ENCODE data around the gene BANF2. TPM values are rescaled to one million over a fixed set of nuclear protein-coding genes. Genes with fewer than 3 reads are reported as not detected.

BANF2 gene
- total and polyA plus RNA-seq, 12 donors, result not detected

- Histone ChIP-seq H3K4me3 (no peak overlapping the region), H3K27ac (no peak overlapping the region), H3K27me3 (peaks cover 0 to 10% (median 0%) of the 10 kb centered on the region in 7 donors), H3K36me3 (no peaks in the 10 kb centered on the region), H3K9me3 (no peaks in the 10 kb centered on the region), H3K4me1 (no peaks in the 10 kb centered on the region)
- TF ChIP-seq, protein P1, sequence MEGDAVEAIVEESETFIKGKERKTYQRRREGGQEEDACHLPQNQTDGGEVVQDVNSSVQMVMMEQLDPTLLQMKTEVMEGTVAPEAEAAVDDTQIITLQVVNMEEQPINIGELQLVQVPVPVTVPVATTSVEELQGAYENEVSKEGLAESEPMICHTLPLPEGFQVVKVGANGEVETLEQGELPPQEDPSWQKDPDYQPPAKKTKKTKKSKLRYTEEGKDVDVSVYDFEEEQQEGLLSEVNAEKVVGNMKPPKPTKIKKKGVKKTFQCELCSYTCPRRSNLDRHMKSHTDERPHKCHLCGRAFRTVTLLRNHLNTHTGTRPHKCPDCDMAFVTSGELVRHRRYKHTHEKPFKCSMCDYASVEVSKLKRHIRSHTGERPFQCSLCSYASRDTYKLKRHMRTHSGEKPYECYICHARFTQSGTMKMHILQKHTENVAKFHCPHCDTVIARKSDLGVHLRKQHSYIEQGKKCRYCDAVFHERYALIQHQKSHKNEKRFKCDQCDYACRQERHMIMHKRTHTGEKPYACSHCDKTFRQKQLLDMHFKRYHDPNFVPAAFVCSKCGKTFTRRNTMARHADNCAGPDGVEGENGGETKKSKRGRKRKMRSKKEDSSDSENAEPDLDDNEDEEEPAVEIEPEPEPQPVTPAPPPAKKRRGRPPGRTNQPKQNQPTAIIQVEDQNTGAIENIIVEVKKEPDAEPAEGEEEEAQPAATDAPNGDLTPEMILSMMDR (IDR thresholded peaks at IDR 0.05), result no peak
- ATAC-seq (peak in 1 of 8 donors; percentile 33), DNase-seq (peak in 1 of 2 donors; percentile 34)
- WGBS, 2 donors, result 79 to 83% methylated on average over 13 of the region's 13 CpGs
- intact Hi-C loops (cut with DNase I), result no loop called here
Observed at GRCh38 chr20:17725094-17725835, 25.5 kb downstream of the BANF2 start.

- intact Hi-C loops (cut with DNase I), result no loop called here
- no peak overlapping the region for H3K4me3 ChIP-seq
- no peaks in the 10 kb centered on the region for H3K9me3 ChIP-seq
- H3K27ac ChIP-seq, result no peak overlapping the region
- no peaks in the 10 kb centered on the region for H3K36me3 ChIP-seq
- TF ChIP-seq, protein P1 (IDR thresholded peaks at IDR 0.05), result no peak
- no peaks in the 10 kb centered on the region for H3K4me1 ChIP-seq
- 49 to 60% methylated on average over 4 of the region's 4 CpGs for WGBS, 2 donors
- DNase-seq (no peak), ATAC-seq (no peak)
- peaks cover 0 to 14% (median 0%) of the 10 kb centered on the region in 7 donors for H3K27me3 ChIP-seq
Observed at GRCh38 chr20:17726902-17727301, 27.1 kb downstream of the BANF2 start.

DNA sequence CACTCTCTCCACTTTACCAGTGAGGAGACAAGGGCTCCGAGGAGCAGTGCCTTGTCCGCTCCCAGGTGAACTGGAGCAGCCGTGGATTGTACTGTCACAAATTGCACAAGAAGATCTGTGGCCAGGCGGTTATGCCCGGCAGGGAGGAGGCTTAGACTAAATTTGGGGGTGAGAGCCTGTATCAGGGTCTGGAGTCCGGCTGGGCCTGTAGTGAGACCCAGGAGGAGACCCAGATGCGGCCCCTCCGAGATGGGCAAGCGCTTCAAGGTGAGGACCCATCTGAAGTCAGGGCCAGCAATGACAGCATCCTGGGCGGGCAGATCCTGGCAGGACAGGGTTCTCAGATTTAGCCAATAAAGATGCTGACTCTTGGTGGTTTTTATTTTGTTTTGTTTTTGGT lies 27.6 kb downstream of the BANF2 start:
- 89 to 92% methylated on average over 10 of the region's 10 CpGs for WGBS, 2 donors
- Histone ChIP-seq H3K9me3 (no peaks in the 10 kb centered on the region), H3K27me3 (peaks cover 0 to 14% (median 0%) of the 10 kb centered on the region in 7 donors), H3K27ac (no peak overlapping the region), H3K4me1 (no peaks in the 10 kb centered on the region), H3K4me3 (no peak overlapping the region), H3K36me3 (no peaks in the 10 kb centered on the region)
- DNase-seq (no peak), ATAC-seq (no peak)
- intact Hi-C loops (cut with DNase I), result no loop called here
- TF ChIP-seq, protein P1 (IDR thresholded peaks at IDR 0.05), result no peak

DNA sequence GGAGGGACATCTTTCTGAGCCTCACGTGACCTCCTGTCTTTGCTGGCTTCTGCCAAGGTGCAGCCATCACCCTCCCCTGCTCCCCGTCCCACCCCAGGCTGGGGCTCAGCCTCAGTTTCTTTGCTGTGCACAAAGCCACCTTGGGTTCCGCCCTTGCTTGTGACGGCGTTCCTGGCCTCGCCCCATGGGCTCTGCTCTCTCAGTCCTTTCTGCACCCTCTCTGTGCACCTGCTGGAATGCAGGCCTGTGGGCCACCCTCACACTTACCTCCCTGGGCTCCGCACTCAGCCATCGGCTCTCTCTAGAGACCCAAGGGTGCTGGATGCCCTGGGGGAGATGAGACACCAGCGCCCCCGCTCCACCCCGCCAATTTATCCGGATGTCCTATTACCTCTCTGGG lies 28.3 kb downstream of the BANF2 start:
- intact Hi-C loops (cut with DNase I), result no loop called here
- no peak for DNase-seq
- Histone ChIP-seq H3K4me3 (no peak overlapping the region), H3K36me3 (no peaks in the 10 kb centered on the region), H3K27ac (no peak overlapping the region), H3K4me1 (no peaks in the 10 kb centered on the region), H3K27me3 (peaks cover 0 to 14% (median 0%) of the 10 kb centered on the region in 7 donors), H3K9me3 (no peaks in the 10 kb centered on the region)
- ATAC-seq, result no peak
- TF ChIP-seq, protein P1 (IDR thresholded peaks at IDR 0.05), result no peak
- 87 to 92% methylated on average over 12 of the region's 12 CpGs for WGBS, 2 donors
